ENCODE data around the gene MAP2K4.

- TF ChIP-seq POLR2AphosphoS5 (IDR thresholded peaks at IDR 0.05) (no peak), CTCF (IDR thresholded peaks at IDR 0.05 in 8 of 11, conservative IDR thresholded peaks at IDR 0.05 in 3 of 11) (no peak), POLR2A (IDR thresholded peaks at IDR 0.05) (no peak)
These were observed 3.6 kb downstream of the MAP2K4 start for GRCh38 chr17:12024327-12024726.

Data from spleen (tissue), 7 donors.